Activated T-helper 17 cell treated with anti-CD3 and anti-CD28 coated beads, Interleukin-2, amount 50 U/mL, for 72 hours (primary cell): Measurements from ENCODE around the gene CLDN14. TPM values are rescaled to one million over a fixed set of nuclear protein-coding genes. Genes with fewer than 3 reads are reported as not detected.

Experiments
- ATAC-seq: fragments of 150-1000 bp; cut with Tn5 transposase; replicated peaks from 2 replicates; pipeline ENCODE4 v1.10.0; 2021; ENCODE audit warnings: mild to moderate bottlenecking, moderate library complexity
- H3K27ac Mint-ChIP-seq: one replicate; pipeline ENCODE4 v1.8.0; 2022; ENCODE audit warnings: mixed read lengths
- H3K27me3 Mint-ChIP-seq: one replicate; pipeline ENCODE4 v1.8.0; 2022; ENCODE audit warnings: mixed read lengths
- H3K36me3 Mint-ChIP-seq: one replicate; pipeline ENCODE4 v1.8.0; 2022; ENCODE audit warnings: low read depth, mild to moderate bottlenecking, mixed read lengths
- H3K4me1 Mint-ChIP-seq: one replicate; pipeline ENCODE4 v1.8.0; 2022; ENCODE audit warnings: mixed read lengths
- H3K4me3 Mint-ChIP-seq: one replicate; pipeline ENCODE4 v1.8.0; 2022; ENCODE audit warnings: mild to moderate bottlenecking, mixed read lengths
- H3K9me3 Mint-ChIP-seq: one replicate; pipeline ENCODE4 v1.8.0; 2022; ENCODE audit warnings: mixed read lengths
- total RNA-seq, 2 donors: library from RNA; stranded (reverse); gene quantifications; one replicate each; pipeline ENCODE4 v1.2.3, GENCODE V29; 2022

CLDN14 gene
- total RNA-seq, 2 donors from 2014 or later, result 0.69 TPM; not detected in 1

DNA sequence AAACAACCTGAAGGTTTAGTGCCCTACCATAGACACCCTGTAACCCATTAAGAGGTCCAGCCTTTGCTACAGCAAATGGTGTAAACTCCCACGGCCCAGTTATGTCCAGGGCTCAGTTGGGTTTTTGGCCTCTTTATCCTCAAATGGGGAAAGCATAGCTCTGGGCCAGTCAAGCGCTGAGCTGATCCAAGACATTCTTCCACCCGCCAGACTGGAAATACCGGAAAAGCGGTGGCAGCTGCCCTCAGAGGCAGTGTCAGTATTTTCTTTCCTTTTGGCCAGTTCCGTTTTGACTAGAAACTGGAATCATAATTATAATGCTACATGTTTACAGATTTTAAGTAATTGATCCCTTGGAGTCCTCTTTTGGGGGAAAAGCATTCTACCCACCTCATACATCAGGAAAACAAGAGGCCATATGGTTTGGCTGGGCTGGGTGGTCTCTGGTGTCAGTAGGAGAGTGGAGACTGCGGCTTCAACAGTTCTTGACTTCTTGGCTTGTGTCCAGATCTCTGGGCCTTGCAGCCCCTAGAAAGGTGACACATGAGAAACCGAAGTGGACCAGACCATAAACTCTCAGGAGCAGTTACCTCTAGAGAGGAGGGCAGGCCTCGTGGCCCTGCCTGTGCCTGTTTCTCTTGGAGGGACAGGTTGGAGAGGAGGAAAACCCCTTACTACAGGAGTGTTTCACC, 30.2 kb upstream of the CLDN14 start:
- Mint-ChIP-seq H3K4me1 (no peaks in the 10 kb centered on the region), H3K4me3 (no peak overlapping the region), H3K27me3 (peaks cover 29% of the 10 kb centered on the region), H3K27ac (no peak overlapping the region), H3K9me3 (no peaks in the 10 kb centered on the region), H3K36me3 (no peaks in the 10 kb centered on the region)
- no peak for ATAC-seq

- Mint-ChIP-seq H3K36me3 (no peaks in the 10 kb centered on the region), H3K4me3 (no peak overlapping the region), H3K9me3 (no peaks in the 10 kb centered on the region), H3K27ac (no peak overlapping the region), H3K4me1 (no peaks in the 10 kb centered on the region), H3K27me3 (peaks cover 25% of the 10 kb centered on the region)
- no peak for ATAC-seq
These were observed 29.0 kb upstream of the CLDN14 start for GRCh38 chr21:36508948-36509347.

DNA sequence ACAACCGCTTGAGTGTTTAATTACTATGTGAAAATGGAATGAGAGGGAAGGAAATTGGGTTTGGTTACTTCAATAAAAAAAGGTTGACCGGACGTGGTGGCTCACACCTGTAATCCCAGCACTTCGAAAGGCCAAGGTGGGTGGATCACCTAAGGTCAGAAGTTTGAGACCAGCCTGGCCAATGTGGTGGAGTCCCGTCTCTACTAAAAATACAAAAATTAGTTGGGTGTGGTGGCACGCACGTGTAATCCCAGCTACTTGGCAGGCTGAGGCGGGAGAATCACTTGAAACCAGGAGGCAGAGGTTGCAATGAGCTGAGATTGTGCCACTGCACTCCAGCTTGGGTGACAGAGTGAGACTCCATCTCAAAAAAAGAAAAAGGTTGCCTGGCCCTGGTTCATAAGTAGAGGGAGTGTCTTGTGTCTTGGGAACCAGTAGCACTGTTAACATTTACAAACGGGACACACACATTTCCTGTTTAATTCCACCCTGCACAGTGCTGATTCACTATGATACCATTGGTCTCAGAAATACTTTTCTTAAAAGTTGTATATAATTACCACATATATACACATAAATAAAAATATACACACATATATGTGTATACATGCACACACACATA, 27.6 kb upstream of the CLDN14 start:
- H3K27me3 Mint-ChIP-seq, result peaks cover 29% of the 10 kb centered on the region
- ATAC-seq, result no peak
- H3K27ac Mint-ChIP-seq, result no peak overlapping the region
- no peaks in the 10 kb centered on the region for H3K9me3 Mint-ChIP-seq
- H3K4me1 Mint-ChIP-seq, result no peaks in the 10 kb centered on the region
- H3K36me3 Mint-ChIP-seq, result no peaks in the 10 kb centered on the region
- H3K4me3 Mint-ChIP-seq, result no peak overlapping the region

- Mint-ChIP-seq H3K36me3 (no peaks in the 10 kb centered on the region), H3K4me3 (no peak overlapping the region), H3K4me1 (no peaks in the 10 kb centered on the region), H3K27ac (no peak overlapping the region), H3K9me3 (no peaks in the 10 kb centered on the region), H3K27me3 (peaks cover 29% of the 10 kb centered on the region)
- no peak for ATAC-seq
These were observed 26.6 kb upstream of the CLDN14 start for GRCh38 chr21:36506482-36506881.

- no peak for ATAC-seq
- Mint-ChIP-seq H3K27ac (no peak overlapping the region), H3K4me3 (no peak overlapping the region), H3K36me3 (no peaks in the 10 kb centered on the region), H3K4me1 (no peaks in the 10 kb centered on the region), H3K9me3 (no peaks in the 10 kb centered on the region), H3K27me3 (peaks cover 23% of the 10 kb centered on the region)
These were observed 24.4 kb upstream of the CLDN14 start for GRCh38 chr21:36504067-36505058.

- Mint-ChIP-seq H3K4me3 (no peak overlapping the region), H3K27me3 (peaks cover 11% of the 10 kb centered on the region), H3K9me3 (no peaks in the 10 kb centered on the region), H3K4me1 (no peaks in the 10 kb centered on the region), H3K27ac (no peak overlapping the region), H3K36me3 (no peaks in the 10 kb centered on the region)
- ATAC-seq, result no peak
These were observed 22.4 kb upstream of the CLDN14 start for GRCh38 chr21:36502365-36502764.

GRCh38 chr21:36501589-36501892, 21.6 kb upstream of the CLDN14 start:
- no peak overlapping the region for H3K4me3 Mint-ChIP-seq
- H3K27me3 Mint-ChIP-seq, result peaks cover 11% of the 10 kb centered on the region
- no peaks in the 10 kb centered on the region for H3K9me3 Mint-ChIP-seq
- no peaks in the 10 kb centered on the region for H3K36me3 Mint-ChIP-seq
- no peaks in the 10 kb centered on the region for H3K4me1 Mint-ChIP-seq
- no peak for ATAC-seq
- no peak overlapping the region for H3K27ac Mint-ChIP-seq

GRCh38 chr21:36499578-36500471, 19.9 kb upstream of the CLDN14 start:
- no peak overlapping the region for H3K4me3 Mint-ChIP-seq
- no peak for ATAC-seq
- no peak overlapping the region for H3K27ac Mint-ChIP-seq
- no peaks in the 10 kb centered on the region for H3K36me3 Mint-ChIP-seq
- peaks cover 7% of the 10 kb centered on the region for H3K27me3 Mint-ChIP-seq
- H3K4me1 Mint-ChIP-seq, result no peaks in the 10 kb centered on the region
- no peaks in the 10 kb centered on the region for H3K9me3 Mint-ChIP-seq

DNA sequence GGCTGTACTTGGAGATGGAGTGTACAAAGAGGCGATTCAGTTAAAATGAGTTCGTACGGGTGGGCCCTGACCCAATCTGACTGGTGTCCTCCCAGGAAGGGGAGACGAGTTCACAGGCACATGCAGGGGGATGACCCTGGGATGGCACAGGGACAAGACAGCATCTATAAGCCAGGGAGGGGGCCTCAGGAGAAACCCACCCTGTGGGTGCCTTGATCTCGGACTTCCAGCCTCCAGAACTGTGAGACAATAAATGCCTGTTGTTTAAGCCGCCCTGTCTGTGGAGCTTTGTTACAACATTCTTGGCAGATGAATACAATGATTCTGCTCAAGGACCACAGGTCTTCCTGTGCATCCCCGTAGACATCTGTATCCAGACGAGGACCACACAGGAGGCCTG, 14.6 kb upstream of the CLDN14 start:
- no peaks in the 10 kb centered on the region for H3K36me3 Mint-ChIP-seq
- no peaks in the 10 kb centered on the region for H3K4me1 Mint-ChIP-seq
- ATAC-seq, result no peak
- H3K27me3 Mint-ChIP-seq, result no peaks in the 10 kb centered on the region
- no peak overlapping the region for H3K4me3 Mint-ChIP-seq
- no peak overlapping the region for H3K27ac Mint-ChIP-seq
- no peaks in the 10 kb centered on the region for H3K9me3 Mint-ChIP-seq

- H3K27me3 Mint-ChIP-seq, result peaks cover 13% of the 10 kb centered on the region
- no peaks in the 10 kb centered on the region for H3K9me3 Mint-ChIP-seq
- no peak for ATAC-seq
- H3K27ac Mint-ChIP-seq, result no peak overlapping the region
- no peaks in the 10 kb centered on the region for H3K36me3 Mint-ChIP-seq
- no peaks in the 10 kb centered on the region for H3K4me1 Mint-ChIP-seq
- H3K4me3 Mint-ChIP-seq, result no peak overlapping the region
These were observed 11.4 kb upstream of the CLDN14 start for GRCh38 chr21:36491209-36491910.

GRCh38 chr21:36489776-36490165, 9.8 kb upstream of the CLDN14 start:
- no peak overlapping the region for H3K27ac Mint-ChIP-seq
- ATAC-seq, result no peak
- H3K4me3 Mint-ChIP-seq, result no peak overlapping the region
- no peaks in the 10 kb centered on the region for H3K36me3 Mint-ChIP-seq
- H3K27me3 Mint-ChIP-seq, result peaks cover 17% of the 10 kb centered on the region
- H3K4me1 Mint-ChIP-seq, result peaks cover 4% of the 10 kb centered on the region
- no peaks in the 10 kb centered on the region for H3K9me3 Mint-ChIP-seq

- H3K9me3 Mint-ChIP-seq, result no peaks in the 10 kb centered on the region
- no peaks in the 10 kb centered on the region for H3K36me3 Mint-ChIP-seq
- no peak overlapping the region for H3K27ac Mint-ChIP-seq
- ATAC-seq, result no peak
- H3K4me1 Mint-ChIP-seq, result peaks cover 4% of the 10 kb centered on the region
- no peak overlapping the region for H3K4me3 Mint-ChIP-seq
- H3K27me3 Mint-ChIP-seq, result peaks cover 17% of the 10 kb centered on the region
These were observed 9.3 kb upstream of the CLDN14 start for GRCh38 chr21:36489103-36489775.

DNA sequence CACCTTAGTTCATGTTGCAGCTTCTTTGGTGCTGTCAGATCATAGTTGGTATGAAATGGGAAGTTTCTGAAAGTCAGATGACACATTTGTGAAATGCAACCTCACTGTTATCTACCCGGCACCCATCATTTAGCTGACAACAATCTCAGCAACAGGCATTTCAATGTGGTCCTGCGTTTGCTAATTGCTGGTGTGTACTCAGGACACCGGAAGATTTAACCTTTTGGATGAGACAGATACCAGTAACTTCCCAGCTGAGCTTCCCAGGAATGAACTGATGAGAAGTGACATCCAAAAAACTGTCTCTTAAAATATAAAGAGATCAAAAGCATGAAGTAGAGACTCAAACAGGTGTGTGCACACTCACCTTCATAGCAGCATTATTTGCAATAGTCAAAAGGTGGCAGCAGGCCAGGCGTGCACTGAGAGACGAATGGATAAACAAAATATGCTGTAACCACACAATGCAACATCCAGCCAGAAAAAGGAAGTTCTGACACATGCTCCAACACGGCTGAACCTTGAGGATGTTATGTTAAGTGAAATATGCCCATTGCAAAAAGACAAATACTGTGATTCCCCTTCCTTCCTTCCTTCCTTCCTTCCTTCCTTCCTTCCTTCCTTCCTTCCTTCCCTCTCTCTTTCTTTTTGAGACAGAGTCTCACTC, 7.9 kb upstream of the CLDN14 start:
- Mint-ChIP-seq H3K4me1 (peaks cover 4% of the 10 kb centered on the region), H3K27me3 (peaks cover 18% of the 10 kb centered on the region), H3K9me3 (no peaks in the 10 kb centered on the region), H3K36me3 (no peaks in the 10 kb centered on the region), H3K27ac (no peak overlapping the region), H3K4me3 (no peak overlapping the region)
- ATAC-seq, result no peak
